HepG2 (cell line): Measurements from ENCODE around the gene BBIP1. TPM values are rescaled to one million over a fixed set of nuclear protein-coding genes. Genes with fewer than 3 reads are reported as not detected.
A peak's percentile ranks its signal among the peaks of the same experiment; 100 is the strongest.

Source experiments
- ARID2 ChIP-seq: sonication (generic); formaldehyde crosslinking; IDR thresholded peaks from 2 replicates; pipeline ENCODE4 v1.8.1; 2022; ENCODE audit warnings: mild to moderate bottlenecking, missing genetic modification reagents, borderline replicate concordance
- BCL6 ChIP-seq: IDR thresholded peaks from 2 replicates; pipeline ENCODE4 v1.6.1; 2016; ENCODE audit warnings: missing genetic modification reagents, missing compliant biosample characterization
- CHCHD3 ChIP-seq: sonication (generic); formaldehyde crosslinking; IDR thresholded peaks from 2 replicates; pipeline ENCODE4 v1.8.0; 2022; ENCODE audit warnings: mild to moderate bottlenecking, missing genetic modification reagents, moderate library complexity
- DNMT3B ChIP-seq: conservative IDR thresholded peaks from 2 replicates; pipeline ENCODE4 v1.6.1; 2016; ENCODE audit warnings: missing biosample characterization, control low read depth
- GATA4 ChIP-seq: sonication (generic); IDR thresholded peaks from 2 replicates; pipeline ENCODE4 v1.6.1; 2016; ENCODE audit warnings: antibody characterized with exemption, low read depth, borderline replicate concordance
- HOXA7 ChIP-seq: sonication (generic); formaldehyde crosslinking; IDR thresholded peaks from 2 replicates; pipeline ENCODE4 v1.8.1; 2022; ENCODE audit warnings: mild to moderate bottlenecking, missing genetic modification reagents, moderate library complexity
- JARID2 ChIP-seq: sonication (generic); formaldehyde crosslinking; IDR thresholded peaks from 2 replicates; pipeline ENCODE4 v1.8.1; 2023; ENCODE audit warnings: missing genetic modification reagents, inconsistent platforms; ENCODE audit not compliant: insufficient replicate concordance
- LBX2 ChIP-seq: sonication (generic); formaldehyde crosslinking; IDR thresholded peaks from 2 replicates; pipeline ENCODE4 v1.5.0; 2020; ENCODE audit warnings: missing genetic modification reagents, mild to moderate bottlenecking, borderline replicate concordance
- MATR3 ChIP-seq: sonication (generic); formaldehyde crosslinking; IDR thresholded peaks from 2 replicates; pipeline ENCODE4 v1.4.0; 2020; ENCODE audit warnings: missing genetic modification reagents
- MXD1 ChIP-seq: sonication (generic); formaldehyde crosslinking; IDR thresholded peaks from 2 replicates; pipeline ENCODE4 v1.4.0; 2020; ENCODE audit warnings: mild to moderate bottlenecking, missing genetic modification reagents
- NR2F2 ChIP-seq: IDR thresholded peaks from 2 replicates; pipeline ENCODE4 v1.6.1; 2012; ENCODE audit warnings: low read depth, inconsistent platforms, borderline replicate concordance
- RNF219 ChIP-seq: sonication (generic); formaldehyde crosslinking; IDR thresholded peaks from 2 replicates; pipeline ENCODE4 v1.5.0; 2020; ENCODE audit warnings: mild to moderate bottlenecking, missing genetic modification reagents
- SMAD3 ChIP-seq: sonication (generic); formaldehyde crosslinking; IDR thresholded peaks from 2 replicates; pipeline ENCODE4 v1.4.0; 2020; ENCODE audit warnings: missing genetic modification reagents
- TARDBP ChIP-seq: sonication (generic); formaldehyde crosslinking; IDR thresholded peaks from 2 replicates; pipeline ENCODE4 v1.8.0; 2022; ENCODE audit warnings: mild to moderate bottlenecking, missing genetic modification reagents
- TEF ChIP-seq: sonication (generic); formaldehyde crosslinking; IDR thresholded peaks from 2 replicates; pipeline ENCODE4 v1.5.0; 2020; ENCODE audit warnings: missing genetic modification reagents
- UBTF ChIP-seq: sonication (generic); formaldehyde crosslinking; IDR thresholded peaks from 2 replicates; pipeline ENCODE4 v1.4.0; 2020; ENCODE audit warnings: mild to moderate bottlenecking, missing genetic modification reagents
- ZBTB46 ChIP-seq: sonication (generic); formaldehyde crosslinking; IDR thresholded peaks from 2 replicates; pipeline ENCODE4 v1.4.0; 2020; ENCODE audit warnings: mild to moderate bottlenecking, missing genetic modification reagents, borderline replicate concordance
- ZNF12 ChIP-seq: sonication (generic); formaldehyde crosslinking; IDR thresholded peaks from 2 replicates; pipeline ENCODE4 v1.5.0; 2020; ENCODE audit warnings: missing genetic modification reagents
- ZNF784 ChIP-seq: sonication (generic); formaldehyde crosslinking; IDR thresholded peaks from 2 replicates; pipeline ENCODE4 v1.5.1; 2020; ENCODE audit warnings: missing genetic modification reagents, mild to moderate bottlenecking, borderline replicate concordance
- polyA plus RNA-seq, 8 experiments: library from polyadenylated mRNA; depleted of rRNA in 3 of 8; stranded (reverse) in 7 of 8; unstranded in 1 of 8; fragments of >200 nt; fragmentation: Illumina TruSeq in 4 of 8; extraction: Trizol in 4 of 8; gene quantifications; 2 replicates each; pipeline versions ENCODE4 v1.2.1 to v1.2.3, GENCODE V29; 2011 to 2016; ENCODE audit warnings: low read depth in 4 of 8, missing spikeins in 1 of 8, mixed read lengths in 1 of 8; ENCODE audit not compliant: insufficient read depth in 1 of 8
- total RNA-seq, 5 experiments: library from RNA; depleted of rRNA; stranded (reverse); fragments of >200 nt; fragmentation: Illumina TruSeq; extraction: Trizol; gene quantifications; 2 replicates each; pipeline ENCODE4 v1.2.3, GENCODE V29; 2016; ENCODE audit warnings: low read depth in 1 of 5

Gene BBIP1
- total and polyA plus RNA-seq, 2 of the 13 experiments (the other 11 are each of a cell fraction or from before 2014, with no cell fraction given), result 18.3 to 24.1 TPM

GRCh38 chr10:110872145-110872983, 46.6 kb downstream of the BBIP1 start (continued):
- TF ChIP-seq ZBTB46 (CRISPR knock-in tag) (no peak), TARDBP (CRISPR knock-in tag) (no peak), SMAD3 (no peak), MXD1 (peak; percentile 83; the same call in 1 of the 2 replicates), RNF219 (CRISPR knock-in tag) (no peak), ARID2 (CRISPR knock-in tag) (no peak; the same call in 1 of the 2 replicates), HOXA7 (CRISPR knock-in tag) (no peak), TEF (CRISPR knock-in tag) (peak; percentile 20; the same call in 1 of the 2 replicates), LBX2 (no peak), BCL6 (CRISPR knock-in tag) (no peak), ZNF784 (CRISPR knock-in tag) (no peak), NR2F2 (no peak), CHCHD3 (CRISPR knock-in tag) (no peak), UBTF (CRISPR knock-in tag) (peak; percentile 27), DNMT3B (CRISPR knock-in tag) (no peak), MATR3 (CRISPR knock-in tag) (no peak), GATA4 (no peak), JARID2 (no peak), ZNF12 (CRISPR knock-in tag) (0 out of 2 replicates have a peak, but pooled peaks have one; percentile 6)
